ENCODE results near the gene FCHO1. TPM values are rescaled to one million over a fixed set of nuclear protein-coding genes. Genes with fewer than 3 reads are reported as not detected.

FCHO1 gene
- total RNA-seq, 2 experiments from 2014 or later, result 85.6 to 107 TPM

- no peak for TF ChIP-seq EZH2phosphoT487 (IDR thresholded peaks at IDR 0.05; ENCODE audit: borderline replicate concordance, low read depth, low read length)
- TF ChIP-seq CTCF (conservative IDR thresholded peaks at IDR 0.05; ENCODE audit: low read length), result no peak
- no peak overlapping the region for H2AFZ ChIP-seq (ENCODE audit: low read length)
- no peaks in the 10 kb centered on the region for H3K9me3 ChIP-seq (ENCODE audit: low read length)
- no peak overlapping the region for H3K27ac ChIP-seq (ENCODE audit: low read depth, low read length, poor library complexity, severe bottlenecking)
- intact Hi-C loops (cut with micrococcal nuclease; ENCODE audit: unreplicated experiment), result no loop called here
- H3K4me3 ChIP-seq (ENCODE audit: low read depth, low read length, poor library complexity, severe bottlenecking), result no peak overlapping the region
- H4K20me1 ChIP-seq (ENCODE audit: insufficient read depth, low read length), result no peaks in the 10 kb centered on the region
- H3K4me1 ChIP-seq (ENCODE audit: insufficient read depth, low read length, poor library complexity, severe bottlenecking), result peaks cover 4% of the 10 kb centered on the region
- no peaks in the 10 kb centered on the region for H3K36me3 ChIP-seq (ENCODE audit: insufficient read depth, low read length)
- H3K9me2 ChIP-seq (ENCODE audit: insufficient read depth, low read length), result no peaks in the 10 kb centered on the region
- no peaks in the 10 kb centered on the region for H3K79me2 ChIP-seq (ENCODE audit: insufficient read depth, low read depth, low read length)
- ChIA-PET POLR2A (interaction anchor here (0.6 kb wide), 1 partner anchor 32 kb away, joined by 4 read pairs; no protein-coding TSS in a partner anchor), CTCF (ENCODE audit: unreplicated experiment) (no interaction called here)
- no TSS peak for BruUV-seq (replicated peaks)
- H3K4me2 ChIP-seq (ENCODE audit: low read length), result no peak overlapping the region
- DNase-seq (ENCODE audit: low spot score), result no peak
These were observed 44.9 kb downstream of the FCHO1 start for GRCh38 chr19:17796013-17796837.

GRCh38 chr19:17796838-17797423 is 45.7 kb downstream of the FCHO1 start:
- Histone ChIP-seq H3K27ac (ENCODE audit: low read depth, low read length, poor library complexity, severe bottlenecking) (no peak overlapping the region), H3K9me3 (ENCODE audit: low read length) (no peaks in the 10 kb centered on the region), H3K79me2 (ENCODE audit: insufficient read depth, low read depth, low read length) (no peaks in the 10 kb centered on the region), H3K4me3 (ENCODE audit: low read depth, low read length, poor library complexity, severe bottlenecking) (no peak overlapping the region), H3K36me3 (ENCODE audit: insufficient read depth, low read length) (no peaks in the 10 kb centered on the region), H3K9me2 (ENCODE audit: insufficient read depth, low read length) (no peaks in the 10 kb centered on the region), H3K4me1 (ENCODE audit: insufficient read depth, low read length, poor library complexity, severe bottlenecking) (no peaks in the 10 kb centered on the region), H3K4me2 (ENCODE audit: low read length) (no peak overlapping the region), H4K20me1 (ENCODE audit: insufficient read depth, low read length) (no peaks in the 10 kb centered on the region), H2AFZ (ENCODE audit: low read length) (no peak overlapping the region)
- intact Hi-C loops (cut with micrococcal nuclease; ENCODE audit: unreplicated experiment), result no loop called here
- CTCF ChIA-PET (ENCODE audit: unreplicated experiment), result no interaction called here
- no peak for DNase-seq (ENCODE audit: low spot score)
- POLR2A ChIA-PET, result interaction anchor here (0.6 kb wide), 1 partner anchor 31 kb away, joined by 4 read pairs; no protein-coding TSS in a partner anchor
- no TSS peak for BruUV-seq (replicated peaks)
- no peak for TF ChIP-seq EZH2phosphoT487 (IDR thresholded peaks at IDR 0.05; ENCODE audit: borderline replicate concordance, low read depth, low read length)
- TF ChIP-seq CTCF (conservative IDR thresholded peaks at IDR 0.05; ENCODE audit: low read length), result no peak

All from OCI-LY7 (cell line).